ENCODE measurements around the gene NDUFS8.

NDUFS8 gene

DNA sequence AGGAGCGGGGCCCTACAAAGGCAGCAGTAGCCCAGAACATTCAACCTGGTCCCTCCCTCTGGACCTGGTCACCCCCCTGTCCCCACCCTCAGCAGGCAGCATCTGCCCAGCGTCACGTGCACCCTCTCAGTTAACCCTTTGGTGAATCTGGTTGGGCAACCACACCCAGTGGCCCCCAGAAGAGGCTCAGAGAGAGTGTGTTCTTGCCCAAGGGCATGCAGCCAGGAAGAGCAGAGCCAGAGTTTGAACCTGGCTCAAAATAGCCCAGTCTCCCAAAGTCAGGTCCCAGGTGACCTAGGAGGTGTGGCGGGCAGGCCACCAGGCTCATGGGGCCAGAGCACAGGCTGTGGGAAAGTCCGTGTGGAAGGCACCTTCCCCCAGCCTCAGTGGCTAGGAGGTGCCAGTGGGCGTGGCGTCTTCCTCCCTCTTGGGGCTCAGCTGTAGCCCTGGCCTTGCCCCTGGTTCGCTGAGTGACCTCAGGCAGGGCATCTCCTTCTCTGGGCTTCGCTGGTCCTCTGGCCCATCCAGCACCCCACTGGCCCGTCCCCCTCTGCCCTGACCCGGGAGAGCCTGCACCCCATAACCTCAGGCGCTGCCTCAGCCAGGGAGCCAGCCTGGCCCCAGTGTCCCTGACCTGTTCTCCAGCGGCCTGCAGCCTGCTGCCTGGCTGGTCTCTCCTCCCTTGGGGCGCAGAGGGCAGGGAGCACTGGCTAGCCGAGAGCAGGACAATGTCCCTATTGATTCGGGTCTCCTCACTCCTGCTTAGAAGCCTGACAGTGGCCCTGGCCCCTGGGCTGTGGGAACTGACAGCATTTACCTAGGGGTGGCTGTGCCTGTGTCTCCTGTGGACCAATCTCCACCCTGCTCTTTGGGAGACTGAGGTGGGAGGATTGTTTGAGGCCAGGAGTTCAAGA, 13.3 kb upstream of the NDUFS8 start:
- H3K4me2 ChIP-seq (ENCODE audit: low read length), result no peak overlapping the region
- H2AFZ ChIP-seq, result no peak overlapping the region
- H3K27me3 ChIP-seq (ENCODE audit: control insufficient read depth, insufficient read depth, low read length), result no peaks in the 10 kb centered on the region
- no peaks in the 10 kb centered on the region for H3K4me1 ChIP-seq
- no peak overlapping the region for H3K27ac ChIP-seq
- no peak overlapping the region for H3K4me3 ChIP-seq (ENCODE audit: low read depth, low read length)
- TF ChIP-seq, protein P1, sequence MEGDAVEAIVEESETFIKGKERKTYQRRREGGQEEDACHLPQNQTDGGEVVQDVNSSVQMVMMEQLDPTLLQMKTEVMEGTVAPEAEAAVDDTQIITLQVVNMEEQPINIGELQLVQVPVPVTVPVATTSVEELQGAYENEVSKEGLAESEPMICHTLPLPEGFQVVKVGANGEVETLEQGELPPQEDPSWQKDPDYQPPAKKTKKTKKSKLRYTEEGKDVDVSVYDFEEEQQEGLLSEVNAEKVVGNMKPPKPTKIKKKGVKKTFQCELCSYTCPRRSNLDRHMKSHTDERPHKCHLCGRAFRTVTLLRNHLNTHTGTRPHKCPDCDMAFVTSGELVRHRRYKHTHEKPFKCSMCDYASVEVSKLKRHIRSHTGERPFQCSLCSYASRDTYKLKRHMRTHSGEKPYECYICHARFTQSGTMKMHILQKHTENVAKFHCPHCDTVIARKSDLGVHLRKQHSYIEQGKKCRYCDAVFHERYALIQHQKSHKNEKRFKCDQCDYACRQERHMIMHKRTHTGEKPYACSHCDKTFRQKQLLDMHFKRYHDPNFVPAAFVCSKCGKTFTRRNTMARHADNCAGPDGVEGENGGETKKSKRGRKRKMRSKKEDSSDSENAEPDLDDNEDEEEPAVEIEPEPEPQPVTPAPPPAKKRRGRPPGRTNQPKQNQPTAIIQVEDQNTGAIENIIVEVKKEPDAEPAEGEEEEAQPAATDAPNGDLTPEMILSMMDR (IDR thresholded peaks at IDR 0.05), result no peak
- no peaks in the 10 kb centered on the region for H3K36me3 ChIP-seq (ENCODE audit: control insufficient read depth, insufficient read depth, low read length)
- H3K9me3 ChIP-seq (ENCODE audit: control insufficient read depth, low read length), result no peaks in the 10 kb centered on the region
- H3K79me2 ChIP-seq, result no peaks in the 10 kb centered on the region
- no peak overlapping the region for H3K9ac ChIP-seq

DNA sequence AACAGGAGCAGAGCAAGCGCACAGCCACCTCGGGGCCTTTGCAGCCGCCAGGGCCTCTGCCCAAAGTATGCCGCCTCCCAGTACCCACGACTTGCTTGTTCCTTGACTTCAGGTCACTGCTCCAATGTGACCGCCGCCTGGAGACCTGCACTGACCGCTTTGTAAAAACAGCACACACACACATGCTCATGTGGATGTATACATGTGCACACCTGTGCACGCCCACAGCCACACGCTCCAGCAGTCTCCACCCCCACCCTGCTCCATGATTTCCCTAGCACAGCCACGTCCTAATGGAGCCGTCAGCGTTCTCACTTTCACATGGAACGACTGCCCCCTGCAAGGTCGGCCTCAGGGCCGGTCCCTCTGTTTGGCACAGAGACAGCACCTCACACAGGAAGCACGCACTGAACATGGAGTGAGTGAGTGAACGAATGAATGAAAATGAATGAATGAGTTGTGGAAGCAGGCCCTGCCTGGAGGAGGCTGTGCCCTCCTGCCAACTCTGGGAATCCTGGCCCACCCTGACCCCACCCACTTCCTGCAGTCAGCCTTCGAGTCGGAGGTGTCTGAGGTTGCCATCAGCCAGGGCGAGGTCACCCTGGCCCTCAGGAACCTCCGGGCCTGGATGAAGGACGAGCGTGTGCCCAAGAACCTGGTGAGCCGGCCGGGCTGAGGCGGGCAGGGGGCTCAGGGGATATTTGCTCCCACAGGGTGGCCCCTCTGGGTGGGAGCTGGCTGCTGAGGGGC, 12.3 kb upstream of the NDUFS8 start:
- no peak overlapping the region for H3K27ac ChIP-seq
- H3K9me3 ChIP-seq (ENCODE audit: control insufficient read depth, low read length), result no peaks in the 10 kb centered on the region
- H3K27me3 ChIP-seq (ENCODE audit: control insufficient read depth, insufficient read depth, low read length), result no peaks in the 10 kb centered on the region
- no peaks in the 10 kb centered on the region for H3K4me1 ChIP-seq
- no peak overlapping the region for H3K4me2 ChIP-seq (ENCODE audit: low read length)
- no peak overlapping the region for H3K9ac ChIP-seq
- no peaks in the 10 kb centered on the region for H3K36me3 ChIP-seq (ENCODE audit: control insufficient read depth, insufficient read depth, low read length)
- H3K79me2 ChIP-seq, result no peaks in the 10 kb centered on the region
- H2AFZ ChIP-seq, result no peak overlapping the region
- no peak overlapping the region for H3K4me3 ChIP-seq (ENCODE audit: low read depth, low read length)
- TF ChIP-seq, protein P1 (IDR thresholded peaks at IDR 0.05), result no peak

DNA sequence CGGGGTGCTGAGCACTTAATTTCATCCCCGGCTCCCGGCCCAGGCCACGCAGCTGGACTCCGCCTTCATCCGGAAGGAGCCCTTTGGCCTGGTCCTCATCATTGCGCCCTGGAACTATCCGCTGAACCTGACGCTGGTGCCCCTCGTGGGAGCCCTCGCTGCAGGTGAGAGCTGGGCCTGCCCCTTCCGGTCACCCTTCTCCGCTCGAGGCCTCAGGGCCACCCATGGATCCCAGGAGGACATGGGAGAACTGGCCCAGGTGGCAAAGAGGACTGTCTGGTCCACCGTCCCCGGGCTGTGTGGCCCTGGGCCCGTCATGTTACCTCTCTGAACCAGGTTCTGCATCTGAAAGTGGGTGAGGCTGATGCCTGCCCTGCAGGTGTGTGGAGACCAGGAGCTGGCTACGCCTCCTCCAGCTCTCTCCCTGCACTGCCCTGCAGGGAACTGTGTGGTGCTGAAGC, 11.7 kb upstream of the NDUFS8 start:
- H3K4me1 ChIP-seq, result no peaks in the 10 kb centered on the region

DNA sequence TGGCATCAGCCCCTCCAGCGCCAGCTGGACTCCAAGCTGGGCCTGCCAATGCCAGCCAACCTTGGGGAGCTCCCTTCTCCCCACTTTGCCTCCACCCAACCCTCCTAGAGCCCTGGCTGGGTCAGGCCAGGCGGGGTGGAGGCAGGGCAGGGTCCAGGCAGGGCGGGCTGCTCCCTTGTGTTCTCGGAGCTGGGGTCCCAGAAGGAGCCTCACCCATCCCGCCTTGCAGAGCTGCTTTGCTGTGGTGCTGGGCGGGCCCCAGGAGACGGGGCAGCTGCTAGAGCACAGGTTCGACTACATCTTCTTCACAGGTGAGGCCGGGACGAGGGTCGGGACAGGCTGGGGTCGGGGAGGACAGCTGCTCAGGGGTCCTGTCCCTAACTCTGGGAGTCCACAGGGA, 11.0 kb upstream of the NDUFS8 start:
- Histone ChIP-seq H3K27me3 (ENCODE audit: control insufficient read depth, insufficient read depth, low read length) (no peaks in the 10 kb centered on the region), H3K36me3 (ENCODE audit: control insufficient read depth, insufficient read depth, low read length) (no peaks in the 10 kb centered on the region), H3K9ac (no peak overlapping the region), H3K27ac (no peak overlapping the region), H2AFZ (no peak overlapping the region), H3K9me3 (ENCODE audit: control insufficient read depth, low read length) (no peaks in the 10 kb centered on the region), H3K4me3 (ENCODE audit: low read depth, low read length) (no peak overlapping the region), H3K4me1 (no peaks in the 10 kb centered on the region), H3K79me2 (no peaks in the 10 kb centered on the region), H3K4me2 (ENCODE audit: low read length) (no peak overlapping the region)
- TF ChIP-seq, protein P1 (IDR thresholded peaks at IDR 0.05), result no peak

More for the DNA sequence above, 11.7 kb upstream of the NDUFS8 start:
- no peak overlapping the region for H2AFZ ChIP-seq
- no peak overlapping the region for H3K4me2 ChIP-seq (ENCODE audit: low read length)
- TF ChIP-seq, protein P1 (IDR thresholded peaks at IDR 0.05), result no peak
- H3K9ac ChIP-seq, result no peak overlapping the region
- no peak overlapping the region for H3K27ac ChIP-seq
- no peak overlapping the region for H3K4me3 ChIP-seq (ENCODE audit: low read depth, low read length)
- no peaks in the 10 kb centered on the region for H3K36me3 ChIP-seq (ENCODE audit: control insufficient read depth, insufficient read depth, low read length)
- H3K9me3 ChIP-seq (ENCODE audit: control insufficient read depth, low read length), result no peaks in the 10 kb centered on the region
- no peaks in the 10 kb centered on the region for H3K79me2 ChIP-seq
- no peaks in the 10 kb centered on the region for H3K27me3 ChIP-seq (ENCODE audit: control insufficient read depth, insufficient read depth, low read length)
